Fibroblast of skin of left biceps (primary cell): ENCODE data around the gene SH3BP1.
"Not testable (repeated sequence)": the region's sequence is repeated elsewhere in the genome, so short reads cannot be mapped to it uniquely, and the experiment has no call there.

Experiments used
- DNase-seq, 2 experiments: peaks; one replicate each; pipeline ENCODE4 v3.0.0-alpha.2; 2013; ENCODE audit warnings: low read depth in 2 of 2

Gene SH3BP1

DNA sequence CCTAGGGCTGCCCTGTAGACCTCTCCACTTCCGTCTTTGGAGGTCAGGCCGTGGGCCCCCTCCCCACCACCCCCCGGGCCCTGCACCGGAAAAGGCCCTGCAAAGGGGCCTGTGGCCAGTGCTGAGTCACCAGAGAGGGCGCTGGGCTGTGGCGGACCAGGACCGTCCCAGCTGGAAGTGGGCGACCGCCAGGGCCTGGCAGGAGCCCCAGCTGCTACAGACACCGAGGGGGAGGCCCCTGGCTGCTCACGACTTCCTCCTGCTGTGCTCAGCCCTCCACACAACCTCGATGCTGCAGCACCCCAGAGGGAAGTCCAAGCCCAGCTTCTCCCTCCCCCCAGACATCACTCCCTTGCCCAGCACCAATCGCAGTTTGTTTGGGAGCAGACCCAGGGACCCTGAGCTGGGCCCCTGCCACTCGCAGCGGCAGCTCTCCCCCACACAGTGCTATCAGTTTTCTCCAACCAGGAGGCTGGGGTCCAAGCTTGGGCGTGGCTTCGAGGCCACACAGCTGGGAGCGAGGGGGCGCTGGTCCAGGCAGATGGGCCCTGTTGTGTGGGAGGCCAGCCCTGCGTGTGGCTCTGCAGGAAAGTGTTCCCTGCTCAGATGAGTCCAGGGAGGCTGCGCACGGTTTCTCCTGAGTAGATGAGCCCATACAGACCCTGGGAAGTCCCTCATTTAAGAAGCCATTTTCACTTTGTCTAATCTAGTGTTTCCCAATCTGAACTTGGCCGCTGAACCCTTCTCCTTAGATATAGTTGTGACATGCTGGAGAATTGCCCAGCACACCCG lies 5.6 kb upstream of the SH3BP1 start:
- peak; percentile 72 for DNase-seq

DNA sequence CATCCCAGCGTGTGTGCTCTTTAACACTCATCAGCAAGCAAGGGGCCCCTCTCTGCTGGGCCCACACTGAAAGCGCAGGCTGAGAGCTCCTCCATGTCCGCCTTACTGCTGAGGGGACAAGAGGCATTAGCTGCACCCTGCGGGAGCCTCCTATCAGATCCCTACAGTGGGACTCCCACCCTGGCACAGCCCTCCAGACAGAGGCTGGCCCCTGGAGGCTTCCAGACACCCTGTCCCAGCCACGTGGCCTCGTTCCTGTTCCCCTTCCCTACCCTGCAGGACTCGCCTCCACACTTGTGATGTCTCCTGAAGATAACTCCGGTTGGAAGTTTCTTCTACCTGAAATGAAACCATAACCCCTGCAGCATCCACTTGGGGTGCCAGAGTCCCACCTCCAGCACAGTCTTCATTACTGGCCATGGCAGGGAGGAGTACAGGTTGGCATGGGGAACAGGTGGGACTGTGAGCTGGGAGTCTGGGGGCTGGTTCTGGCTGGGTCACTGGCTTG lies 5.0 kb upstream of the SH3BP1 start:
- no peak for DNase-seq

DNA sequence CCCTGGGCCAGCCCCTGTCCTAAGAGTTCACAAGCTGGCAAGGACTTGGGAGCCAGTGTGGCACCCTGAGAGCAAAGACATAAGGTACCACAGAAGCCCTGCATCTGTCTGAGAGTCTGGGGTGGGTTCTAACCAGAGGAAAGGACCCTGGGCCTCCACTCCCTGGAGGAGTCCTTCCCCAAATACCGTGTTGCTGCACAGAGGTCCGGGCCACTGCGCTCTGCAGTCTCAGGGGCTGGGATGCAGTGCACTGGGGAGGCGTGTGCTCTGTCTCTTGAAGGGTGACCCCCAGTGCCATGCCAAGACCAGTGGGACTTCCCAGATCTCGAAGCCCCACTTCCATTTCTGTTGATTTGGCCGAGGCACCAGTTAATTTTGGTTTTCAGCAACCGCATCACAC lies 4.3 kb upstream of the SH3BP1 start:
- DNase-seq: no peak

DNA sequence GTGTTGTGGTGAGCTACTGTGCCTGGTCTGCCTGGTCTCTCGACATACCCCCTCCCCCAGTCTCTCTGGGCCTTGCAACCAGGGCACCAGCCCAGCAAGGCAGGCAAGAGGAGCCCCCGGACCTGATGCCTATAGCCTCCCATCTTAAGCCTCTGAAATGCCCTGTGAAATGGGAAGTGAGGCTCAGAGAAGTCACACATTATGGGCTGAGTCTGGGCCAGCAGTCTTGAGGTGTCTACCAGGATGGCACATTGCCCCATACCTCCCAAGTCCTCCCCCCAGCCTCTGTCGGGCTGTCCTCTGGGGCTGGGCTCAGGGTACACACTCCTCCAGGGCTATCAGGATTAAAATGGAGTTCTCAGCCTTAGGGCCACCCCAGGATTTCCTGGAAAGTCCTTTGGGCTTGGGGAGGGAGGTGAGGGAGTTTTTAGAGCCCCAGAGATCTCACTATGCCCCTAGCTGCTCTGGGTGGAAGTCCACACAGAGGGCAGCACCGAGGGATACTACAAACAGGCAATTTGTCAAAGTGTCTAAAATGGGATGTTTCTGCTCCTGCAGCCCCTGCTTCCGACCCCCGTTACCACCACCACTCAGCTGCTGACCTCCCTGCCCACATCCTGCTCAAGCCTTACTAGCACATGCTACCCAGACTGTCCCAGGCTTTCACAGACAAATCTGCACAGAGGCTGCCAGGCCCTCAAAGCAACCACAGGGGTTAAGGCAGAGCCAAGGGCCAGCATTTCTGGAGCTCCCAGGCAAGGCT lies 3.1 kb upstream of the SH3BP1 start:
- DNase-seq: no peak

DNA sequence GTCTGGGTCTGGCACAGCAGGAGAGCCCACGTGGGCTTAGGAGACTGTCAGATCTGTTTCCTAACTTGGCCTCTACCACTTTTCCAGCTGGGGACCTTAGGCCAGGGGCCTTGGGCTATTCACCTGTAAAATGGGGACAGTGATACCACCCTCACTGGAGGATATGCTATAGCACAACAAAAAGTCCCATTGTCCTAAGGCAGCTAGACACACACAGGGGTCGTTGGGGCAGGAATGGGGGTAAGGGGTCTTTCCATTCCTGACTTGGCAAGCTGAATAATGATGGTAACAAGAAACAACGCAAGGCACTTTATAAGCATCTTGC lies 2.6 kb upstream of the SH3BP1 start:
- no peak for DNase-seq

DNA sequence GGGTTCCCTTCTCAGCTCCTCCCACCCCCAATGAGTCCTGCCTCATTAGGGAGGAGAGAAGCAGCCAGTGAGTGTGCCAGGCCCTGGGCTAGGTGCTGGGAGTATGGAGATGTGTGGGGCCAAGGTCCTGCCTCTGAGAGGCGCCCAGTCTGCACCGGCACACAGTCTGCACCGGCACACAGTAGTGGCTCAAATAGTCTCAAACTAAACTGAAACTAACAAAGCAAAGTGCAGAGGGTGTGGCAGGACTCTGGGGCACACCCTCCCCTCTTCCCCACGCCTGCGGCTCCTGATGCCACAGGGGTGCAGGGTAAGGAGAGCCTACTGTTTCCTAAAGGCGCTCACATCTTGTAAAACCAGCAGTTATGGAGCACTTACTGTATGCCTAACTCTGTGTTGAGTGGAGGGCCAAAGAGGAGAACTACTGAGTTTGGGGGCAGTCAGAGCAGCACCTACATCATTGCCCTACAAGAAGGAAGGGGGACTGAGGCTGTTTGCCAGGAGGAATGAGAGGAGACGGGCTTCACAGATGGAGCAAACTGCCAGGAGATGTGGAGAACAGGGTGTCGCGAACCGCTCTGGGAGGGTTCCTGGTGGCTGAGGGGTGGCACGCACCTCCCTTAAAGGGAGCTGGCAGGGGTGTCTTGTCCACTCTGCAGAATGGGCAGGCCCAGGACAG lies 939 bp upstream of the SH3BP1 start:
- no peak for DNase-seq

DNA sequence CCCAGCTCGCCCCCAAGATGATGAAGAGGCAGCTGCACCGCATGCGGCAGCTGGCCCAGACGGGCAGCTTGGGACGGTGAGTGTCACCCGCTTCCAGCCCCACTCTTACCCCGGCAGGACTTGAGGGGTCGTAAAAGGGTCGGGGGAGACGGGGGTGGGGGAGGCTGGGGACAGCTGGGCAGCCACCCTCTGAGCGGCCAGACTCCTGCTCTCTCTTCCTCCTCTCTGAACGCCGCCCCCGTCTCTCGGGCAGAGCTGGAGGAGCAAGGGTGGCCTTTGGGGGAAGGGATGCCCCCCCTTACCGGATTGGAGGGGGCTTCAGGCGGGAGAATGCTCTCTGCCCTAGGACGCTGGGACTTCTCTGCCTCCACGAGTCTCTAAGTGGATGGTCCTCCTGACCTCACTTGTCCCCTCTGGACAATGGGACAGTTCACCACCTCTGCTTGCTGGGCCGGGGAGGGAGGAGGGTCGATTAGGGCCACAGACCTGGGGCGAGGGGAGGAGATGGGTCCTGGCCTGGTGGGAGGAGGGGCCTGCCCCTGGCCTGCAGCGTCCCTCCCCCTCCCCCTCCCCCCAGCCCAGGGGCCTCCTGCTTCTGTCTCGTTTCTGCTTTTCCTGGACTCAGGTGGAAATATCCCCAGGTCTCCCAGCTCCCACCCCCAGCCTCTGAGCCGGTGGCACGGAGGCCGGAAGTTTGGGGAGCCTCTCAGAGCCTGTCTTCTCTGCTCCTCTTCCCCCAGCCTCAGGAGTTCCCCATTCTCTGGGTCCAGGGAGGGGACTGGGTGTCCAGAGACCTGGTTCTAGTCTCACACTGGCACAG lies 512 bp downstream of the SH3BP1 start:
- no peak for DNase-seq

DNA sequence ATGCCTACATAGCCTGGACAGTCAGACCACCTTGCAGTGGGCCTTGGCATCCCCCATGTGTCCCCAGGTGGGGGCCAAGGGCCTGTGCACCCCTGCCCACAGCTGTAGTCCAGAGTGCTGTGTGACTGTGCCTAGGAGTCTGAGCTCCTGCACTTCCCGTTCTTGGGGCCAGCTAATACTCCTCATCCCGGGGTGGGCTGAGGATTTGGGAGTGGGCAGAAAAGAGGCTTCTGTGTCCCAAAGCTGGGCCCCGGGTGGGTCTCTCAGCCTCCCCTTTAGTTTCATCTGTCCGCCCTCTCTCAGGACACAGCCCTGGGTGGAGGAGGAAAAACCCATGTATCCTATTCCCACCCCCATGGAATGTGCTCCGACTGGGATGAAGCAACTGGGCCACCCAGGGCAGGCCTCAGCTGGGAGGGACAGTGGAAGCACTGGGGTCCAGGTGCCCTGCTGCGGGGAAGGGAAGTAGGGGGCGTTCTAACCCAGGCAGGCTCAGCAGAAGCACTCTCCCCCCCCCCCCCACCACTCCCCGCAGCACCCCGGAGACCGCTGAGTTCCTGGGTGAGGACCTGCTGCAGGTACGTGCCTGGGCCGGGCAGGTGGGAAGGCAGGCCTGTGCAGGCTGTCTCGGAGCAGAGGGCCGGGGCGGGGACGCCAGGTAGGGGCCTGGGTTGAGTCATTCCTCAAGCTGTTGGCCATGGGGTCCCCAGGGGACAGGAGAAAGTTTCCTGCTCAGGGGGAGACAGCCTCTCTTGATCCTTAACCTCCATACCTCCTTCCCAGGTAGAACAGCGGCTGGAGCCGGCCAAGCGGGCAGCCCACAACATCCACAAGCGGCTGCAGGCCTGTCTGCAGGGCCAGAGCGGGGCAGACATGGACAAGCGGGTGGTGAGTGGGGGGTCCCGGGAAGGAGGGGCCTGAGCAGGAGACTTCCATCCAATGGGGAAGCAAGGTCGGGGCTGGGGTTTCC lies 1.4 kb downstream of the SH3BP1 start:
- no peak for DNase-seq

DNA sequence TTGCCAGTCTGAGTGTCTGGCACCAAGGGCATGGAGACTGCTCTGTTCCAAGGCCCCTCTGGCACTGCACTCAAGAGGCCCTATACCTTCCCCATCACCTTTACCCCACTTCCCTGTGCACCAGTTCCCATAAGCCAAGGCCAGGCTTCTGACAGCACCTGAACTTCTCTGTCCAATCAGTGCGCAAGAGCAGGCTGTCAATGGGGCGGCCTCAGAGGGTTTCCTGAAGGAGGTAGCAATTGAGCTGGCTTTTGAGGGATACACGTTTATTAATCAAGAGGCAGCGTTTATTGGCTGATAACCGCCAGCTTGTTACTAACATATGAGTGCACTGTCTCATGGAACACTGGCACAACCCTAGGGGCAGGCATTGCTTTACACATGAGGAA lies 2.1 kb downstream of the SH3BP1 start:
- DNase-seq: no peak

DNA sequence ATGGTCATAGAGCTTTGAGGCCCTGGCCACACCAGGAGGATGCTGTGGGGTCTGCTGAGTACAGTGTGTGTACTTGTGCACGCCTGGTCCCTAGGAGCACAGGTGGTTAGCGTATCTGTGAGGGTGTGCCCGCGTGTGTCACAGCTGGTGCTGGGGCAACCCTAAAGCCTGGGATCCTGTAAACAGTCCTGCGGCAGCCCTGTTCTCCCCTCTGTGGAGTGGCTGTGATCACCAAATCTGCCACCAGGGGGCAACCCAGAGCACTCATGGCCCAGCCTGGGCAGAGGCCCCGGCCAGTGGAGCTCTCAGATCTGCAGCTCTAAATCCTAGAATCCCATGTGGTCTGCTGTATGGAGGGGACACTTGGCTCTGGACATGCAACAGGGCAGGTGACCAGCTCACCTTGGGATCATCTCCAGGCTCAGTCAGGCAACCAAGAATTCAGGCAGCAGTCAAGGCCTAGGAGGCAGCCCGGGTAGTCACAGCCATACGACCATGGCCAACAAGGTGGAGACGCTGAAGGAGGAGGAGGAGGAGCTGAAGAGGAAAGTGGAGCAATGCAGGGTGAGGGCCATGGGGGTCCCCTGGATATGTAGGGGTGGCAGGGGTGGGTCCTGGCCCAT lies 3.9 kb downstream of the SH3BP1 start:
- DNase-seq: peak in 1 of 2 experiments; percentile 17

DNA sequence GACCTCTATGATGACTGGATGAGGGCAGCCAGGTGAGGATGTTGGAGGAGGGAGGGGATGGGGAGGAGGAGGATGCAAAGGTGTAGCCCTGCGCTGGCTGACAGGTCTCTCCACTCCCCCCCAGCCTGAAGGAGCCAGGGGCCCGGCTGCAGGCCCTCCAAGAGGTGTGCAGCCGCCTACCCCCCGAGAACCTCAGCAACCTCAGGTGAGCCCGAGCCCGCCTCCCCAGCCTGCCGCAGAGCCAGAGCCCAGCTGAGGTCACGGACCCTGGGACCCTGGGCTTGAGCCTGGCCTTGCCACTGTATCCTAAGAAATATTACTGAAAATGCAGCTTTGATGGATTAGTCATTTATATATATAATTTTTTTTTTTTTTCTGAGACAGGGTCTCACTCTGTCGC lies 7.8 kb downstream of the SH3BP1 start:
- DNase-seq: no peak

DNA sequence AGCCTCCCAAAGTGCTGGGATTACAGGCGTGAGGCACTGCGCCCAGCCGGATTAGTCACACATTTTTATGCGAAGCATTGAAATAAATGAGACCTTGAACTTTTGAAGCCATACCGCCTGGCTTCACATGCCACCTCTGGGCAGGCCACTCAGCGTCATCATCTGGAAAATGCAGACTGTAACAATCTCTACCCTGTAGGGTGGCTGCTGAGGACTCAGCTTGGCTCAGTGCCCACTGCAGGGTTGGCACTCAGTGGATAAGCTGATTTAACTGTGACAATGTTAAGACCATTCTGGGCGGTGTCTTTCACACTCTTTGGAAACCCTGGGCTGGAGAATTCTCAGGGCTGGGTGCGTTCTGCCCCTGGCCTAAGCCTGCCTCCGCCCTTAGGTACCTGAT lies 8.5 kb downstream of the SH3BP1 start:
- no peak for DNase-seq

DNA sequence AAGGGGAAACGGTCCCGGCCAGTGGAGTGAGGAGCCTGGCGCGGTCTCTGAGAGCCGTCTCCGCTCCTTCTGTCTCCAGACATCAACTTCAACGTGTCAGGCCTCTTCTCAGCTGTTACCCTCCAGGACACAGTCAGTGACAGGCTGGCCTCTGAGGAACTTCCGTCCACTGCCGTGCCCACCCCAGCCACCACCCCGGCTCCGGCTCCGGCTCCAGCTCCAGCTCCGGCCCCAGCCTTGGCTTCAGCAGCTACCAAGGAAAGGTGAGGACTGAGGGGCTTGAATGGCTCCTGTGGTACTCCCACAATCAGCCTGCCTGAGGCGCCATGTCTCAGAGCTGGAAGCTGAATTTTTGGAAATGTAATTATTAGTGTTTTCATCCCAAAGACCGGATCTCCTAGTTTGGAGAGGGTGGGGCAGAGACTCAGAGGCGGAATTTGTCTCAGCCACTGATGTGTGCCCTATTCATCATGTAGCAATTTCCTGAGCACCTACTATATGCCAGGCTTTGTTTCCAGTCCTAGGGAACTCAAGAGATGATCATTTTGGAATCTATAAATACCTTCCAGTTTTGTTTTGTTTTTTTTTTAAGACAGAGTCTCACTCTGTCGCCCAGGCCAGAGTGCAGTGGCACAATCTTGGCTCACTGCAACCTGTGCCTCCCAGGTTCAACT lies 11.1 kb downstream of the SH3BP1 start:
- DNase-seq: no peak

DNA sequence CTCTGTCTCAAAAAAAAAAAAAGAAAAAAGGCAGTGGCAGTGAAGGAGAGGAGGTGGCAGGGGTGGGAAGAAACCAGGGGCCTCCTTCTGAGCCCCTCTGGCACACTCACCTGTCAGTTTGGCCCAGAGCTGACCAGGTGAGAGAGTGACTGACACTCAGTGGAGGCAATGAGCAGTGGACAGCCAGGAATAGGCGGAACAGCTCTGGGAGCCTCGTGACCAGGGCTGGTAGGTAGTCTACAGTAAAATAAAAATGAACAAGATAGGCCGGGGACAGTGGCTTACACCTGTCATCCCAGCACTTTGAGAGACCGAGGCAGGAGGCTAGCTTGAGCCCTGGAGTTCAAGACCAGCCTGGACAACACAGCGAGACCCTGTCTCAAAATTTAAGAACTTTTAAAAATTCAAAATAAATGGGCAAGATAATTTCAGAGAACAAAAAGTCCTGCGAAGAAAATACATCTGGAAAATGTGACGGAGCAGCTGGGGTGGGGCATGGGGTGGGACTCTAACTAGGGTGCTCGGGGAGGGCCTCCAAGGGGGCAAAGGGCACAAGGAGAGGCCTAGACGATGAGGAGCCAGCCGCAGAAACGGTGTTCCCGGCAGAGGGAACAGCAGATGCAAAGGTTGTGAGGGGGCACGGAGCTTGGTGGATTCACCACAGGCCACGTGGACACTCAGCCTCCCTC lies 15.2 kb downstream of the SH3BP1 start:
- no peak for DNase-seq

DNA sequence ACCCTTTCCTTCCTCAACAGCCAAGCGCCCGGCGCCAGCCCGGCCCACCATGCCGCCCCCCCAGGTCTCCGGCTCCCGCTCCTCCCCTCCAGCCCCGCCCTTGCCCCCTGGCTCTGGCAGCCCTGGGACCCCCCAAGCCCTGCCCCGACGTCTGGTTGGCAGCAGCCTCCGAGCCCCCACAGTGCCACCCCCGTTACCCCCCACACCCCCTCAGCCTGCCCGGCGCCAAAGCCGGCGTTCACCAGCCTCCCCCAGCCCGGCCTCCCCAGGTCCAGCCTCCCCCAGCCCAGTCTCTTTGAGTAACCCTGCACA lies 15.7 kb downstream of the SH3BP1 start:
- DNase-seq: no peak

DNA sequence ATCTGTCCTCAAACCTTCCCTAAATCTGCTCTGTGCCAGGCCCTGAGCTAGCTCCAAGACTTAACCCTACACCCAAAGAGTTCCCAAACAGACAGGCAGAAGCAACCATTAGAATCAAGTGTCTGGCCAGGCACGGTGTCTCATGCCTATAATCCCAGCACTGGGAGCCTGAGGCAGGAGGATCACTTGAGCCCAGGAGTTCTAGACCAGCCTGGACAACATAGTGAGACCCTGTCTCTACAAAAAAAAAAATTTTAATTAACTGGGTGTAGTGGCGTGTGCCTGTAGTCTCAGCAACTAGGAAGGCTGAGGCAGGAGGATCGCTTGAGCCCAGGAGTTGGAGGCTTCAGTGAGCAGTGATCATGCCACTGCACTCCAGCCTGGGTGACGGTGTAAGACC lies 17.1 kb downstream of the SH3BP1 start:
- DNase-seq: not testable (repeated sequence)

DNA sequence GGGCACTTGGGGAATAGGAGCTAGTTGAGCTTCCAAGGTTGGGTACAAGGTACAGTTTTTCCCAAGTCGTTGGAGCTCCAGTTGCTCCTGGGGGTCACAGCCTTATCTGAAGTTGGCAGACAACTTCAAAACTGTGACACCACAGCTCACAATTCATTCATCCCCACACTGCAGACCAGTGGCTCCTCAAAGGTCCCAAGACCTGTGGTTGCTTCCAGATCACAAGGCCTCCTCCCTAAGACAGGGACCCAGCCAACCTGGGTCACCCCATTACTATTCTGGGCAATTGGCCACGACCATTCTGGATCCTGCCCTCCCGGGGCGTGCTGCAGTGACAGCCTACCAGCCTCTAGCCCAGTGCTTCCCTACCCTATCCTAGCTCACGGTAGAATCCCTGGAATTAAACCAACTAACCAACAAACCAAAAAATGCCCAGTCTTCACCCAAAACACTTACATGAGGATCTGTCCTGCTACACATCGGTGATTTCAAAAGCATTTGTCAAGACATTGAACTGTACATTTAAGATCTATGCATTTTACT lies 18.2 kb downstream of the SH3BP1 start:
- no peak for DNase-seq

DNA sequence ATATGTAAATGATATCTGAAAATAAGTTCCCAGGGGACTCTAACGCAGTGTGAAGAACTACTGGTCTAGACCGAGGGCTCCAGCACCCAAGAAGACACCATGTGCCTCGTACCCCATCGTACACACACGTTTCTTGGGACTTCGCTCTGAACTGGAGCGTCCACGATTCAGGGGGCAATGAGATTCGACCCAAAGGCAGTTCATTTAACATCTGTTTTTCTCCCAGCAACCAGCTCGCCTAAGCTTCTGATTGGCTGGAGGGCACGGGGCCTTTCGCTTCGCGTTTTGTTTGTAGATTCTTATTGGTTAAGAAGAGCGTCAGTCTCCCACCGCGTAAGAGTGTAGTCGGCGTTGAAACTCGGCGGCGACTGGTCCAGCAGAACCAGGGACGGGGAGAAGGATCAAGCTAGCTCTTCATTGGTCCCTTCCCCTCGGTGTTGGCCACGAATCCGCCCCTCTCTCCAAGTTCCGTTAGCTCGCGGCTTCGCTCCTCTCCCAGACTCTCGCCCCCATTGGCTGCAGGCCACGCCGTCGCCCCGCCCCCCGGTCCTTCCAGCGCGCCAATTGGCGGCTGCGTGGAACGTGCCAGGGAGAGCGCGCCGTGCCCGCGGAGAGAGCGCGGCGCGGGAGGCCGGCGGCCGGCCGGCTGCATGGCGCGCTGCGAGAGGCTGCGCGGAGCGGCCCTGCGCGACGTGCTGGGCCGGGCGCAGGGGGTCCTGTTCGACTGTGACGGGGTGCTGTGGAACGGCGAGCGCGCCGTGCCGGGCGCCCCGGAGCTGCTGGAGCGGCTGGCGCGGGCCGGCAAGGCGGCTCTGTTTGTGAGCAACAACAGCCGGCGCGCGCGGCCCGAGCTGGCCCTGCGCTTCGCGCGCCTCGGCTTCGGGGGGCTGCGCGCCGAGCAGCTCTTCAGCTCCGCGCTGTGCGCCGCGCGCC lies 18.9 kb downstream of the SH3BP1 start, which contains the start of gene PDXP:
PDXP (plus strand) TSS at position 591 of the 933 bp plus-strand sequence; CDS start at position 651, 60 bp downstream.
- peak; percentile 100 for DNase-seq
